ENCODE results near the gene NVL. TPM values are rescaled to one million over a fixed set of nuclear protein-coding genes. Genes with fewer than 3 reads are reported as not detected.
A peak's percentile ranks its signal among the peaks of the same experiment; 100 is the strongest.
"Not testable (repeated sequence)": the region's sequence is repeated elsewhere in the genome, so short reads cannot be mapped to it uniquely, and the experiment has no call there.

Gene NVL
- total and polyA plus RNA-seq, 3 experiments from 2014 or later = 23.0 to 46.5 (median 41.6) TPM

- peak overlapping the region; percentile 9 to 98 (median 94) for H3K4me3 Mint-ChIP-seq
- peaks cover 0 to 21% (median 0%) of the 10 kb centered on the region in 3 donors for H3K36me3 Mint-ChIP-seq
- Histone ChIP-seq H3K36me3 (ENCODE audit: insufficient read depth, low read length) (no peaks in the 10 kb centered on the region), H3K4me3 (ENCODE audit: low read length) (no peak overlapping the region), H3K27me3 (ENCODE audit: insufficient read depth, low read length, poor library complexity, severe bottlenecking) (no peaks in the 10 kb centered on the region), H3K4me1 (ENCODE audit: insufficient read depth, low read length) (peaks cover 11% of the 10 kb centered on the region), H3K9me3 (ENCODE audit: low read length) (no peaks in the 10 kb centered on the region), H3K27ac (ENCODE audit: low read depth, low read length) (no peak overlapping the region)
- ChIA-PET POLR2A (no interaction called here), CTCF (interaction anchor here (0.9 kb wide), 1 partner anchor 215 kb away, joined by 3 read pairs; no protein-coding TSS in a partner anchor)
- no peaks in the 10 kb centered on the region for H3K9me3 Mint-ChIP-seq
- H3K27ac Mint-ChIP-seq = peak overlapping the region in 4 of 8 donors; percentile 78 to 99 (median 94)
- H3K27me3 Mint-ChIP-seq = no peaks in the 10 kb centered on the region
- no peak for DNase-seq
- H3K4me1 Mint-ChIP-seq = peaks cover 47 to 66% (median 56%) of the 10 kb centered on the region in 3 donors
Observed at GRCh38 chr1:224331326-224331725, 1.4 kb upstream of the NVL start.

GRCh38 chr1:224329484-224329841 is 509 bp downstream of the NVL start:
- Mint-ChIP-seq H3K4me3 (peak overlapping the region; percentile 93 to 98 (median 96)), H3K27ac (peak overlapping the region; percentile 91 to 100 (median 99)), H3K36me3 (peaks cover 0 to 32% (median 0%) of the 10 kb centered on the region in 3 donors), H3K27me3 (no peaks in the 10 kb centered on the region), H3K9me3 (no peaks in the 10 kb centered on the region), H3K4me1 (peaks cover 52 to 75% (median 65%) of the 10 kb centered on the region in 3 donors)
- CTCF ChIA-PET = interaction anchor here (0.9 to 1.3 kb wide), 4 partner anchors 14 to 128 kb away, joined by 3 to 6 read pairs (median 4); no protein-coding TSS in a partner anchor
- Histone ChIP-seq H3K27me3 (ENCODE audit: insufficient read depth, low read length, poor library complexity, severe bottlenecking) (no peaks in the 10 kb centered on the region), H3K4me1 (ENCODE audit: insufficient read depth, low read length) (peaks cover 11% of the 10 kb centered on the region), H3K4me3 (ENCODE audit: low read length) (peak overlapping the region; percentile 91), H3K27ac (ENCODE audit: low read depth, low read length) (peak overlapping the region; percentile 72), H3K36me3 (ENCODE audit: insufficient read depth, low read length) (no peaks in the 10 kb centered on the region), H3K9me3 (ENCODE audit: low read length) (no peaks in the 10 kb centered on the region)
- POLR2A ChIA-PET = interaction anchor here (0.6 to 1.4 kb wide), 4 partner anchors 105 to 215 kb away, joined by 3 to 5 read pairs (median 4); partner anchors contain the start of genes DEGS1, FBXO28 and WDR26
- no peak for DNase-seq

- CTCF ChIA-PET = no interaction called here
Observed at GRCh38 chr1:224328644-224329043, 1.3 kb downstream of the NVL start.

GRCh38 chr1:224325959-224326358 is 4.0 kb downstream of the NVL start:
- CTCF ChIA-PET = interaction anchor here (1.5 kb wide), 1 partner anchor 210 kb away, joined by 5 read pairs; no protein-coding TSS in a partner anchor
- Histone ChIP-seq H3K9me3 (ENCODE audit: low read length) (no peaks in the 10 kb centered on the region), H3K4me3 (ENCODE audit: low read length) (no peak overlapping the region), H3K36me3 (ENCODE audit: insufficient read depth, low read length) (no peaks in the 10 kb centered on the region), H3K27me3 (ENCODE audit: insufficient read depth, low read length, poor library complexity, severe bottlenecking) (no peaks in the 10 kb centered on the region), H3K4me1 (ENCODE audit: insufficient read depth, low read length) (peaks cover 5% of the 10 kb centered on the region), H3K27ac (ENCODE audit: low read depth, low read length) (no peak overlapping the region)
- H3K27ac Mint-ChIP-seq = no peak overlapping the region
- no peak overlapping the region for H3K4me3 Mint-ChIP-seq
- POLR2A ChIA-PET = no interaction called here
- H3K27me3 Mint-ChIP-seq = no peaks in the 10 kb centered on the region
- H3K4me1 Mint-ChIP-seq = peaks cover 51 to 82% (median 74%) of the 10 kb centered on the region in 3 donors
- peaks cover 0 to 48% (median 8%) of the 10 kb centered on the region in 3 donors for H3K36me3 Mint-ChIP-seq
- DNase-seq = no peak
- H3K9me3 Mint-ChIP-seq = no peaks in the 10 kb centered on the region

More at GRCh38 chr1:224328644-224329043, 1.3 kb downstream of the NVL start:
- POLR2A ChIA-PET = interaction anchor here (0.6 kb wide), 1 partner anchor 38 kb away, joined by 3 read pairs; no protein-coding TSS in a partner anchor
- peak overlapping the region; percentile 93 to 98 (median 96) for H3K4me3 Mint-ChIP-seq
- no peaks in the 10 kb centered on the region for H3K27me3 ChIP-seq (ENCODE audit: insufficient read depth, low read length, poor library complexity, severe bottlenecking)
- H3K36me3 Mint-ChIP-seq = peaks cover 0 to 38% (median 0%) of the 10 kb centered on the region in 3 donors
- H3K4me1 Mint-ChIP-seq = peaks cover 50 to 75% (median 67%) of the 10 kb centered on the region in 3 donors
- no peaks in the 10 kb centered on the region for H3K9me3 ChIP-seq (ENCODE audit: low read length)
- DNase-seq = no peak
- H3K36me3 ChIP-seq (ENCODE audit: insufficient read depth, low read length) = no peaks in the 10 kb centered on the region
- no peaks in the 10 kb centered on the region for H3K9me3 Mint-ChIP-seq
- H3K27me3 Mint-ChIP-seq = no peaks in the 10 kb centered on the region
- no peak overlapping the region for H3K27ac ChIP-seq (ENCODE audit: low read depth, low read length)
- peaks cover 11% of the 10 kb centered on the region for H3K4me1 ChIP-seq (ENCODE audit: insufficient read depth, low read length)
- peak overlapping the region in 7 of 8 donors; percentile 5 to 90 (median 50) for H3K27ac Mint-ChIP-seq
- no peak overlapping the region for H3K4me3 ChIP-seq (ENCODE audit: low read length)

GRCh38 chr1:224321706-224322105 is 8.3 kb downstream of the NVL start:
- H3K4me1 ChIP-seq (ENCODE audit: insufficient read depth, low read length) = no peaks in the 10 kb centered on the region
- ChIA-PET POLR2A (no interaction called here), CTCF (no interaction called here)
- H3K27ac ChIP-seq (ENCODE audit: low read depth, low read length) = no peak overlapping the region
- no peaks in the 10 kb centered on the region for H3K36me3 ChIP-seq (ENCODE audit: insufficient read depth, low read length)
- no peak overlapping the region for H3K4me3 ChIP-seq (ENCODE audit: low read length)
- peaks cover 21 to 48% (median 40%) of the 10 kb centered on the region in 3 donors for H3K4me1 Mint-ChIP-seq
- no peak for DNase-seq
- H3K9me3 ChIP-seq (ENCODE audit: low read length) = no peaks in the 10 kb centered on the region
- peak overlapping the region in 3 of 8 donors; percentile 15 to 85 (median 67) for H3K27ac Mint-ChIP-seq
- H3K27me3 ChIP-seq (ENCODE audit: insufficient read depth, low read length, poor library complexity, severe bottlenecking) = no peaks in the 10 kb centered on the region
- H3K27me3 Mint-ChIP-seq = no peaks in the 10 kb centered on the region
- no peaks in the 10 kb centered on the region for H3K9me3 Mint-ChIP-seq
- H3K36me3 Mint-ChIP-seq = peaks cover 0 to 41% (median 8%) of the 10 kb centered on the region in 3 donors
- no peak overlapping the region for H3K4me3 Mint-ChIP-seq

- peaks cover 4% of the 10 kb centered on the region for H3K36me3 ChIP-seq (ENCODE audit: insufficient read depth, low read length)
- Mint-ChIP-seq H3K27me3 (no peaks in the 10 kb centered on the region), H3K4me3 (no peak overlapping the region), H3K4me1 (peaks cover 7 to 19% (median 17%) of the 10 kb centered on the region in 3 donors), H3K9me3 (no peaks in the 10 kb centered on the region), H3K36me3 (peaks cover 0 to 56% (median 8%) of the 10 kb centered on the region in 3 donors), H3K27ac (peak overlapping the region in 3 of 8 donors; percentile 5 to 57 (median 23))
- DNase-seq = no peak
- ChIA-PET CTCF (no interaction called here), POLR2A (interaction anchor here (0.8 kb wide), 1 partner anchor 135 kb away, joined by 3 read pairs; no protein-coding TSS in a partner anchor)
- no peaks in the 10 kb centered on the region for H3K9me3 ChIP-seq (ENCODE audit: low read length)
- H3K4me3 ChIP-seq (ENCODE audit: low read length) = no peak overlapping the region
- no peak overlapping the region for H3K27ac ChIP-seq (ENCODE audit: low read depth, low read length)
- no peaks in the 10 kb centered on the region for H3K4me1 ChIP-seq (ENCODE audit: insufficient read depth, low read length)
- H3K27me3 ChIP-seq (ENCODE audit: insufficient read depth, low read length, poor library complexity, severe bottlenecking) = no peaks in the 10 kb centered on the region
Observed at GRCh38 chr1:224317383-224318045, 12.5 kb downstream of the NVL start.

- no peaks in the 10 kb centered on the region for H3K9me3 ChIP-seq (ENCODE audit: low read length)
- H3K27ac ChIP-seq (ENCODE audit: low read depth, low read length) = no peak overlapping the region
- Mint-ChIP-seq H3K4me3 (no peak overlapping the region), H3K9me3 (no peaks in the 10 kb centered on the region), H3K36me3 (peaks cover 7 to 68% (median 13%) of the 10 kb centered on the region in 3 donors), H3K4me1 (peaks cover 0 to 4% (median 0%) of the 10 kb centered on the region in 3 donors), H3K27me3 (no peaks in the 10 kb centered on the region), H3K27ac (no peak overlapping the region)
- H3K36me3 ChIP-seq (ENCODE audit: insufficient read depth, low read length) = peaks cover 23% of the 10 kb centered on the region
- H3K4me3 ChIP-seq (ENCODE audit: low read length) = no peak overlapping the region
- no peak for DNase-seq
- H3K4me1 ChIP-seq (ENCODE audit: insufficient read depth, low read length) = no peaks in the 10 kb centered on the region
- ChIA-PET POLR2A (no interaction called here), CTCF (no interaction called here)
- H3K27me3 ChIP-seq (ENCODE audit: insufficient read depth, low read length, poor library complexity, severe bottlenecking) = no peaks in the 10 kb centered on the region
Observed at GRCh38 chr1:224312025-224312424, 17.9 kb downstream of the NVL start.

GRCh38 chr1:224311503-224311902 is 18.5 kb downstream of the NVL start:
- H3K4me1 Mint-ChIP-seq; H3K4me3 Mint-ChIP-seq; H3K27me3 Mint-ChIP-seq; POLR2A ChIA-PET; CTCF ChIA-PET; H3K4me3 ChIP-seq (ENCODE audit: low read length); H3K4me1 ChIP-seq (ENCODE audit: insufficient read depth, low read length); H3K9me3 Mint-ChIP-seq; DNase-seq; H3K27ac ChIP-seq (ENCODE audit: low read depth, low read length); H3K27ac Mint-ChIP-seq; H3K9me3 ChIP-seq (ENCODE audit: low read length); H3K27me3 ChIP-seq (ENCODE audit: insufficient read depth, low read length, poor library complexity, severe bottlenecking): not testable (repeated sequence)
- peaks cover 7 to 70% (median 13%) of the 10 kb centered on the region in 3 donors for H3K36me3 Mint-ChIP-seq
- peaks cover 23% of the 10 kb centered on the region for H3K36me3 ChIP-seq (ENCODE audit: insufficient read depth, low read length)
